ENCODE measurements around the gene EPHX1.

GRCh38 chr1:225886159-225887029 lies 76.5 kb downstream of the EPHX1 start:
- TF ChIP-seq CTCF (IDR thresholded peaks at IDR 0.05), result no peak
- no peak for TF ChIP-seq POLR2AphosphoS5 (IDR thresholded peaks at IDR 0.05; ENCODE audit: insufficient read depth in 1 of 2, low read depth in 1 of 2)

All from vagina (tissue), 2 donors.